ENCODE results near the gene PALLD. TPM values are rescaled to one million over a fixed set of nuclear protein-coding genes. Genes with fewer than 3 reads are reported as not detected.

Gene PALLD
- total RNA-seq, 1 experiment from 2014 or later: 18.3 TPM

- peaks cover 0 to 3% (median 0%) of the 10 kb centered on the region in 3 experiments; a peak in 1 of 7 replicates for H3K36me3 Mint-ChIP-seq (ENCODE audit: insufficient read depth in 1 of 3, low read depth in 3 of 3)
- H4K91ac ChIP-seq (ENCODE audit: insufficient read length, low read depth, low read length): no peak overlapping the region
- no peaks in the 10 kb centered on the region for H3K23me2 ChIP-seq (ENCODE audit: insufficient read length, low read depth, low read length, poor library complexity, severe bottlenecking)
- TF ChIP-seq CTCF (conservative IDR thresholded peaks at IDR 0.05): no peak
- H2BK20ac ChIP-seq (ENCODE audit: low read depth, low read length, poor library complexity, severe bottlenecking): no peak overlapping the region
- H2BK15ac ChIP-seq (ENCODE audit: low read depth, low read length): no peak overlapping the region
- no peaks in the 10 kb centered on the region for H3K79me2 ChIP-seq (ENCODE audit: insufficient read depth, low read length)
- H3K56ac ChIP-seq (ENCODE audit: insufficient read length, low read depth, low read length): no peak overlapping the region
- no peaks in the 10 kb centered on the region for H3K9me3 ChIP-seq (ENCODE audit: control insufficient read depth, low read depth, low read length)
- no peak overlapping the region for H3K9ac ChIP-seq (ENCODE audit: extremely low read depth, insufficient read length, low read length)
- H3K4me1 ChIP-seq (ENCODE audit: insufficient read depth, low read length): peaks cover 1% of the 10 kb centered on the region; the same call in 1 of the 2 replicates
- no peaks in the 10 kb centered on the region for H4K20me1 ChIP-seq (ENCODE audit: control insufficient read depth, insufficient read depth, insufficient read length)
- H3K27ac ChIP-seq (ENCODE audit: insufficient read length, low read depth, low read length): no peak overlapping the region
- H3K14ac ChIP-seq (ENCODE audit: insufficient read depth, low read length): no peak overlapping the region
- H3K79me1 ChIP-seq (ENCODE audit: insufficient read depth, low read depth, low read length, poor library complexity, severe bottlenecking): no peaks in the 10 kb centered on the region
- H3K27ac Mint-ChIP-seq: no peak overlapping the region; a peak in 1 of 7 replicates
- WGBS (ENCODE audit: extremely low coverage, insufficient read length, low lambda C conversion rate): 100% methylated on average over 2 of the region's 3 CpGs
- H3K4me1 Mint-ChIP-seq: peaks cover 10 to 30% of the 10 kb centered on the region in 2 experiments
- H2BK120ac ChIP-seq (ENCODE audit: low read depth, low read length, poor library complexity, severe bottlenecking): no peak overlapping the region
- H3K4me2 ChIP-seq (ENCODE audit: insufficient read depth, insufficient read length, low read length): peak overlapping the region; percentile 15
- peaks cover 42% of the 10 kb centered on the region for H3K27me3 Mint-ChIP-seq (ENCODE audit: low read depth)
- H3K18ac ChIP-seq (ENCODE audit: insufficient read length, low read depth, low read length): no peak overlapping the region
- no peak overlapping the region for H2BK12ac ChIP-seq (ENCODE audit: insufficient read length, low read depth, low read length)
- H3K4ac ChIP-seq (ENCODE audit: low read depth, low read length): no peak overlapping the region
- H4K5ac ChIP-seq (ENCODE audit: insufficient read length, low read depth, low read length): no peak overlapping the region
- no peak overlapping the region for H4K8ac ChIP-seq (replicated peaks; ENCODE audit: insufficient read length, low read depth, low read length)
- peaks cover 0 to 2% of the 10 kb centered on the region in 2 experiments; a peak in 2 of 5 replicates for H3K9me3 Mint-ChIP-seq
- no peak for DNase-seq
- H2AK5ac ChIP-seq (ENCODE audit: insufficient read length, low read length): no peak overlapping the region
- H2AFZ ChIP-seq (ENCODE audit: low read length): no peak overlapping the region
- H3K27me3 ChIP-seq (ENCODE audit: insufficient read depth, low read length): peaks cover 6% of the 10 kb centered on the region; the same call in 1 of the 2 replicates
- H3T11ph ChIP-seq (ENCODE audit: low read length): no peak overlapping the region
- H3K4me3 Mint-ChIP-seq: no peak overlapping the region
- no peak overlapping the region for H3K23ac ChIP-seq (ENCODE audit: insufficient read length, low read depth, low read length)
- H2BK5ac ChIP-seq (ENCODE audit: insufficient read length, low read length): no peak overlapping the region
Measured at GRCh38 chr4:168716406-168717129, 219.7 kb downstream of the PALLD start.

Data from H9 (cell line).